Measurements from ENCODE around the gene CHFR.
"Not testable (repeated sequence)": the region's sequence is repeated elsewhere in the genome, so short reads cannot be mapped to it uniquely, and the experiment has no call there.

CHFR gene

GRCh38 chr12:132807295-132808092, 79.9 kb downstream of the CHFR start:
- DNase-seq, result no peak

DNA sequence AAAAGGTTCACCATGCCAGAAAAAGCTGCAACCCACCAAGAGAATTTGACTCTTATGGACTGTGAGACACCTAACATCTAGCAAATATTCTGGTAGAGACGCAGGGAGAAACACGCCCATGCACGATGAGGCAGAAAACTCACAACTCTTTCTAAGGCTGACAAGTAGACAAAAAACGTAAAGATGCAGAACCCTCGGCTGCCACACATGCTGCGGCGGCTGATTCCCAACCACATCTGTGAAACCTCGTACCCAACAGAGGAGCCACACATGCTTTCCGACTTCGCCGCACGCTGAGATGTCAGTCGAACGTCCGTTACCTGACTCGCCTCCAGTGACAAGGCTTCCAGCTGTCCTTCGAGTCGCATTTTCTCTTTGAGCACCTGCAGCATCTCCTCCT, 80.5 kb downstream of the CHFR start:
- no peak for DNase-seq

GRCh38 chr12:132804426-132804861, 83.0 kb downstream of the CHFR start:
- DNase-seq, result no peak

GRCh38 chr12:132803888-132804287, 83.5 kb downstream of the CHFR start:
- DNase-seq, result no peak

GRCh38 chr12:132803125-132803524, 84.3 kb downstream of the CHFR start:
- no peak for DNase-seq

DNA sequence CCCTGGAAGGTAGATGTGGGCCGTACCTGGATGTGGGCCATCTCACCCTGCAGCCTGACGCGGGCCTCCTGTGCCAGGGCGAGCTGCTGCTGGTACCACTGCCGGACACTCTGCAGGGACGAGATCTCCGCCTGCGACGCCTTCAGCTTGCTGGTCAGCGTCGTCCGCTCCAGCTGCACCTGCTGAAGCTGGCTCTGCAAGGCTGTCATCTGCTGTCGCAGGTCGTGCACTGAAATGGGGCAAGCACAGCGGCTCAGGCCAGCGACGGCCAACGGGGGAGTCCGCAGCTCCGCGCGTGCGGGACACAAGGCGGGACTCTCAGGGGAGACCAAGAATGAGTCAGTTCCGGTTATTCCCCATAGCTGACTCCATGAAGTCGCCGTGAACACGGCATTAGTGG, 85.7 kb downstream of the CHFR start:
- DNase-seq, result no peak

- DNase-seq, result no peak
Observed at GRCh38 chr12:132798836-132799235, 88.6 kb downstream of the CHFR start.

GRCh38 chr12:132797820-132798570, 89.4 kb downstream of the CHFR start:
- DNase-seq, result no peak

DNA sequence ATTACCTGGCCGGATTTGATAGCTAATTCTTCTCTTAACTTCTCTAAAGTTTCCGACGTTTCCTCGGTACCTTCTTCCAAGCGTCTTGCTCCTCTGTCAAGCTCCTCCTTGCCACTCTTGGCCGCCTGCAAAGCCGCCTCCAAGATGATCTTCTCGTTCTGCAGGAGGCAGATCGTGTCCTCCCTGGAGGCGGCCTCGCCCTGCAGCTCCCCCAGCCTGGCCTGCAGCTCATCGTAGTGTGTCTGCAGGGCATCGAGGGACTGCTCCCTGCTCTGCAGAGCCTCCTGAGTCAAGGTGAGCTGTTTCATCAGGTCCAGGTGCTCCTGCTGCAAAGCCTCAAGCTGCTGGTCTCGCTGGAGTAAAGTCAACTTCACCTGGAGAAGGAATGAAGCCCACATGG, 91.6 kb downstream of the CHFR start:
- no peak for DNase-seq

DNA sequence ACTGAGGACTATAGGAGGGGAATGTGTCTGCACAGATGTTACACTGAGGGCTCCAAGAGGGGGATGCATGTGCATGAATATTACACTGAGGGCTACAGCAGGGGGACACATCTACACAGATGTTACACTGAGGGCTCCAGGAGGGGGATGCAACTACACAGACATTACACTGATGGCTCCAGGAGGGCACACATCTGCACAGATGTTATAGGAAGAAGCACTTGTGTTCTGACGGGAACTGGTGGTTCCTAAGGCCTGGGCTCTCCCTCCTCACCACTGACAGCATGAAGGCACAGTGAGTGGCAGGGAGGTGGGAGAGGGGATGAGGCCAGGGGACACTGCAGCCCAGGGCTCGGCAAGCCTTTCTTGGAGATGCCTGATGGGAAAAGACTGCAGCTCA, 95.5 kb downstream of the CHFR start:
- not testable (repeated sequence) for DNase-seq

DNA sequence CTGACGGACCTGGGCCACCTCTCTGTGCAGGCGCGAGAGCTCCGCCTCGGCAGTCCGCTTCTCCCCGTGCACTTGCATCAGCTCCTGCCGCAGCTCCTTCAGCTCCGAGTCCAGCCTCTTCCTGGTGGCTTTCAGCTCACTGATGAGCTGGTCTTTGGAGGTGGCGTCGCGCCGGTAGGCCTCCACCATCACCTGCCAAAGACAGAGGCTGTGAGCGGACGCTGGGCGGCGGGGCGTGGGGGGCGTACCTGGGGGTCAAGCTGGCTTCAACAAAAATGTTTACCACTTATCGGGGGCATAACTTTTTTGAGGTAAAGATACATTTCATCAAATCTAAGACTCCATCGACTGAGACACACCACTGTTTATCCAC, 98.3 kb downstream of the CHFR start:
- DNase-seq, result no peak

- DNase-seq, result no peak
Observed at GRCh38 chr12:132788375-132789098, 98.9 kb downstream of the CHFR start.

- DNase-seq, result no peak
Observed at GRCh38 chr12:132787877-132788276, 99.5 kb downstream of the CHFR start.

DNA sequence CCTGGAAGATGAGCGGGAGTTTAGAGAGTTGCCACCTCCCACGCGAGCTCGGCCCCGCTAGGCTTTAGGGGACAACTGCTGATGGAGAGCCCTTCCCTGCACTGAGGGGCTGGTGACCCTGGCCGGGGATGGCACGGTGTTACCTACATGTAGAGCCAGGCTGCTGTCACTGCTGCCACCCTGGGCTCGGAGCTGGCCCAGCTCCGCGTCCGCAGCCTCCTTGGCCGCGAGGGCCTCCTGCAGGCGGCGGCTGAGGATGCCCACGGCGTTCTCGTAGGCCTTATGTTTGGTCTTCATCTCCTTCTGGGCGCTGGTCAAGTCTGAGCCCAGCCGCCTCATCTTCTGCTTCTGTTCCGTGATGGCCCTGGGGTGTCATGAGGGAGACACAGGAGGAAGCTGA, 101.2 kb downstream of the CHFR start:
- DNase-seq, result no peak

DNA sequence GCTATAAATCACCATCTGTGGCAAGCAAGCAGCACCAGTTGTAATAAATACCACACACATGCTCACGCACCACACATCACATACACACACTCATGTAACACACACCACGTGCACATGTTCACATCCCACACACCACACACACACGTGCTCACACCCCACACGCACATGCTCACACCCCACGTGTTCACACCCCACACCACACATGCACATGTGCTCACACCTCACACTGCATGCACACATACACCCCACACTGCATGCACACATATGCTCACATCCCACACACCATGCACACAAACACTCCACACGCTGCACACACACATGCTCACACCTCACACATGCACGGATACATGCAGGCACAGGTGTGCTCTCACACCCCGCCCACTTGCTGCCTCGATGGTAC, 102.8 kb downstream of the CHFR start:
- no peak for DNase-seq

GRCh38 chr12:132783917-132784531, 103.4 kb downstream of the CHFR start:
- DNase-seq, result no peak
